NT2/D1 (cell line): ENCODE results near the gene TGM5.

ENCODE experiments used
- SUZ12 ChIP-seq: IDR thresholded peaks from 2 replicates; pipeline ENCODE4 v1.6.1; 2011; ENCODE audit not compliant: insufficient read length, insufficient read depth; ENCODE audit errors: extremely low read depth
- YY1 ChIP-seq: IDR thresholded peaks from 2 replicates; pipeline ENCODE4 v1.6.1; 2011; ENCODE audit not compliant: insufficient read length, insufficient read depth
- ZNF274 ChIP-seq: IDR thresholded peaks from 2 replicates; pipeline ENCODE4 v1.6.1; 2011; ENCODE audit warnings: mild to moderate bottlenecking, low read depth, low read length

DNA sequence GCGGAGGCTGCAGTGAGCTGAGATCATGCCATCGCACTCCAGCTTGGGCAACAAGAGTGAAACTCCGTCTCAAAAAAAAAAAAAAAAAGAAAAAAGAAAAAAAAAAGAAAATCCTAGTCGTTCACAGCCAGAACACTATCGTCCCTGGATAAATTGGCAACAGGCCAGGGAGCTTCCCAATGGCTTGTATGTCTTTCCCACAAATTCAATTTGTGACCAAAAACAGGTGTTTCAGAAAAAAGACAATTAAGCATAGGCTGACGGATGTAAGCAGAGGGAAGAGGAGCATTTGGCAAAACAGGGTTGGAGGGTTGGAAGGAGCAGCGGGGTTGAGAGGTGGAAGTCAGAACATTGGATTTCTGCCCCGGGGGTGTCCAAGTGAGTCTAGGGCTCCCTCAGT lies 54.4 kb downstream of the TGM5 start:
- TF ChIP-seq SUZ12, result no peak
- TF ChIP-seq YY1, result no peak
- TF ChIP-seq ZNF274, result no peak
